ENCODE data around the gene ENTREP1.

- TF ChIP-seq CTCF (IDR thresholded peaks at IDR 0.05 in 8 of 11, conservative IDR thresholded peaks at IDR 0.05 in 3 of 11) (no peak), POLR2A (IDR thresholded peaks at IDR 0.05) (no peak), POLR2AphosphoS5 (IDR thresholded peaks at IDR 0.05) (no peak)
Observed at GRCh38 chr9:69379270-69379982, 54.4 kb downstream of the ENTREP1 start.
